GM12892 (cell line): ENCODE measurements around the gene OR5L2. TPM values are rescaled to one million over a fixed set of nuclear protein-coding genes. Genes with fewer than 3 reads are reported as not detected.
A peak's percentile ranks its signal among the peaks of the same experiment; 100 is the strongest.
"Not testable (repeated sequence)": the region's sequence is repeated elsewhere in the genome, so short reads cannot be mapped to it uniquely, and the experiment has no call there.

Experiments
- DNase-seq: peaks from one replicate; pipeline ENCODE4 v3.0.0; 2011; ENCODE audit not compliant: insufficient read length
- FAIRE-seq: peaks from 2 replicates; lab custom pipeline; 2011; peaks lifted over from hg19 to GRCh38; lab: Jason Lieb, UNC
- POLR2A ChIP-seq: IDR thresholded peaks from 2 replicates; pipeline ENCODE4 v1.6.1; 2011; ENCODE audit warnings: low read depth, low read length, control low read depth
- POLR2AphosphoS5 ChIP-seq: IDR thresholded peaks from 2 replicates; pipeline ENCODE4 v1.6.1; 2011; ENCODE audit warnings: low read depth, low read length, control low read depth
- TAF1 ChIP-seq: IDR thresholded peaks from 2 replicates; pipeline ENCODE4 v1.6.1; 2011; ENCODE audit warnings: low read depth, mild to moderate bottlenecking, control low read depth, low read length, borderline replicate concordance
- polyA plus RNA-seq: library from polyadenylated mRNA; unstranded; fragments of >200 nt; gene quantifications from one replicate; pipeline ENCODE4 v1.2.1, GENCODE V29; 2012; ENCODE audit warnings: missing spikeins, inconsistent platforms; ENCODE audit not compliant: missing spikeins

Gene OR5L2
- polyA plus RNA-seq, result not detected

DNA sequence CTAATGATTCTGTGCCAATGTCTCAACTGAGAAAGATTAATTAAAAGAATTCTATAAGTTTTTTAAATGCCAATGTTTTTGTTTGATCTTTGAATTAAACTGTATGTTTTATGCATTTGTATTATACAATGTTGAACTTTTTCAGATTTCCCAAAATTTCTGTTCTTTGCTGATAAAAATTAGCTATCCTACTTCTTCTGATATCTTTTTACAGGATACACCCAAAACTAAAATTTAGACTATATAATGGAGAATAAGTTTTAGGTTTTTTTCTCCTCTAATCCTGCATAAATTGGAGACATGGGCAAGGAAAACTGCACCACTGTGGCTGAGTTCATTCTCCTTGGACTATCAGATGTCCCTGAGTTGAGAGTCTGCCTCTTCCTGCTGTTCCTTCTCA is at the start of gene OR5L2:
Gene OR5L2 (plus strand): TSS at position 301 of the 400 bp plus-strand sequence. CDS start 0 bp downstream, at position 301.
- TF ChIP-seq POLR2AphosphoS5, result no peak
- TF ChIP-seq TAF1, result no peak
- TF ChIP-seq POLR2A, result no peak
- DNase-seq (no peak), FAIRE-seq (peak; percentile 36)

DNA sequence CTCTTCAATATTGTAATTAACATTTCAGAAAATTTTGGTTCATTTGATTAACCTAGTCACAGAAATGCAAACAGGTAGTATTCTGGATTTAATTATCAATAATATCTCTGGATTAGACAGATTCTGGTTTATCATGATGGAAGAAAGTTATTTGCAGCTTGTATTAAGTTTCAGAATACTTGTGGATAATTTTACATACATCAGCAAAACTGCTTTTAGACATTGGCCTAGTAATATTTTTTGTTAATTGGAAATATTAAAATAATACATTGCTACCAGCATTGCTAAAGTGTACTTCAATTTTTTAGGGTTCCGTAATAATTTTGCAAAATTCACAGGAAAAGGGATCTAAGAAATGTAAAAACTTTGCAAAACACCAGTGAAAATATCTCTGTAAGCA is 35.4 kb upstream of the OR5L2 start:
- FAIRE-seq, result no peak
- no peak for TF ChIP-seq POLR2AphosphoS5
- TF ChIP-seq TAF1, result no peak
- no peak for TF ChIP-seq POLR2A

DNA sequence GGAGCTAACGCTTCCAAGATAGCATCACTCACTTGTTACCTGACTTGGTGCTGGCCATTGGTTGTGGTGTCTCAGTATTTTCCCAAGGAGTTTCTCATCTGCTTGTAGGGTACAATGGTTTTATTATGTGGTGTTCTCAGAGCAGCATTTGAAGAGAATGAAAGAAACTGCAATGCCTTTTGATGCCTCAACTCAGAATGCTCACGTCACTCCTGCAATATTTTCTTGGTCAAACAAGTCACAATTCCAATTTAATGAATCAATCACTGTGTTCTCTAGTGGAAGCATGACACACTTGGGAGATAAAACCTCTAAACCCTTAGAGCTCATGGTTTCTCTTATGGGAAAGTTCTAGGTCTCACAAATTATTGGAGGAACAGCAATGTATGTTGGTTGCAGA is 33.7 kb upstream of the OR5L2 start:
- DNase-seq (no peak), FAIRE-seq (no peak)
- TF ChIP-seq POLR2AphosphoS5, result no peak
- TF ChIP-seq POLR2A, result no peak
- TF ChIP-seq TAF1, result no peak

More for the DNA sequence above, 35.4 kb upstream of the OR5L2 start:
- no peak for DNase-seq

DNA sequence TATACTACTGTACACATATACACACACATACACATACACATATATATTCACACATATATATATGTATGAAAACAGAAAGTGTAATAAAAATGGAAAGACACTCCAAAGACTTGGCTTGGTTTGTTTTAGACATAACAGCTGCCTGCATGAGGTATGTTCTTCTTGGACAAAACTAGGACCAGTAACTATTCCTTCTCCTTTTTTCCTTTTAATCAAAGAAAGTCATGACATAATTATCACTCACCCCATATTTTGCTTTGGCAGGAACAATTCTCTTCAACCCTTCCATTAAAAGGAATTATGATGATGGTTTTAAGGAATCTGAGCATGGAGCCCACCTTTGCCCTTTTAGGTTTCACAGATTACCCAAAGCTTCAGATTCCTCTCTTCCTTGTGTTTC is 31.8 kb upstream of the OR5L2 start, which contains the start of gene OR5D14:
Gene OR5D14 (plus strand): TSS at position 301 of the 400 bp plus-strand sequence. CDS start 0 bp downstream, at position 301.
- no peak for FAIRE-seq
- TF ChIP-seq POLR2AphosphoS5, result no peak
- no peak for TF ChIP-seq TAF1
- no peak for TF ChIP-seq POLR2A
- DNase-seq, result no peak

DNA sequence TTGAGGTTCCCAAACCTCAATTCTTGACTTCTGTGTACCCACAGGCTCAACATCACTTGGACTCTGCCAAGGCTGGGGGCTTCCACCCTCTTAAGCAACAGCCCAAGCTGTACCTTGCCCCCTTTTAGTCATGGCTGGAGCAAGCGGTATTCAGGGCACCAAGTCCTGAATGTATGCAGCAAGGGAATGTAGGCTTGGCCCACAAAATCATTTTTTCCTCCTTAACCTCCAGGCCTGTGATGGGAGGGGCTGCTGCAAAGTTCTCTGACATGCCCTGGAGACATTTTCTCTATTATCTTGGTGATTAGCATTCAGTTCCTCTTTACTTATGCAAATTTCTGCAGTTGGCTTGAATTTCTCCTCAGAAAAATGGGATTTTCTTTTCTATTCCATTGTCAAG is 20.8 kb upstream of the OR5L2 start:
- FAIRE-seq (no peak), DNase-seq (no peak)
- TF ChIP-seq TAF1 (no peak), POLR2AphosphoS5 (no peak), POLR2A (no peak)

DNA sequence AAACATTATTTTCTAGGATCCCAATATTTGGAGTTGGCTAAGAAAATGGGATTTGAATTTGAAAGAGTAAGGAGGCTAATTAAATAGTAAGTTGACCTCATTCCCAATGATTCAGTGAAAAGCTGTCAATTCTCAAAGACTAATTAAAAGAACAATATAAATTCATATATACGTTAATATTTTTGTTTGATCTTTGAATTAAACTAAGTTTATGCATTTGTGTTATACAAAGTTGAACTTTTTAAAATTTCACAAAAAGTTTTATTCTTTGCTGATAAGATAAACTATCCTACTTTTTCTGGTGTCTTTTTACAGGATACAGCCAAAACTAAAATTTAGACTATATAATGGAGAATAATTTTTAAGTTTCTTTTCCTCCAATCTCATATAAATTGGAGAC is 16.0 kb upstream of the OR5L2 start, which contains the start of gene OR5L1:
Gene OR5L1 (plus strand): TSS at position 301 of the 400 bp plus-strand sequence. CDS start 100 bp downstream, outside the sequence.
- FAIRE-seq (no peak), DNase-seq (no peak)
- TF ChIP-seq POLR2A, result no peak
- no peak for TF ChIP-seq TAF1
- TF ChIP-seq POLR2AphosphoS5, result no peak

DNA sequence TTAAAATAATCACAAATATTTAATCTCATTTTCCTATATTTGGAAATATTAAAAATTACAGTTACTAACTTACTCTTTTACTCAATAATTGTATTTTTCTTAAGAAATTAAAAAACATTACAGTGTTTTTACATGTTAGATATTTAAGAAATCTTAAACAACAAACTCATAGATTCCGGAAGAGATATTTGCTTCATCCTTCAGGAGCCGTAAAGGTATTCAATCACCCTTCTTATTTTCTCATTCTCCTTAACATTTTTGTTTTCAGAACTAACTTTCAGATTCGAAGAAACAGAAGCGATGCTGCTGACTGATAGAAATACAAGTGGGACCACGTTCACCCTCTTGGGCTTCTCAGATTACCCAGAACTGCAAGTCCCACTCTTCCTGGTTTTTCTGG is 7.7 kb upstream of the OR5L2 start, which contains the start of gene OR5D18:
Gene OR5D18 (plus strand): TSS at position 301 of the 400 bp plus-strand sequence. CDS start 0 bp downstream, at position 301.
- DNase-seq, result no peak
- no peak for FAIRE-seq
- TF ChIP-seq POLR2A, result no peak
- no peak for TF ChIP-seq POLR2AphosphoS5
- TF ChIP-seq TAF1, result no peak

DNA sequence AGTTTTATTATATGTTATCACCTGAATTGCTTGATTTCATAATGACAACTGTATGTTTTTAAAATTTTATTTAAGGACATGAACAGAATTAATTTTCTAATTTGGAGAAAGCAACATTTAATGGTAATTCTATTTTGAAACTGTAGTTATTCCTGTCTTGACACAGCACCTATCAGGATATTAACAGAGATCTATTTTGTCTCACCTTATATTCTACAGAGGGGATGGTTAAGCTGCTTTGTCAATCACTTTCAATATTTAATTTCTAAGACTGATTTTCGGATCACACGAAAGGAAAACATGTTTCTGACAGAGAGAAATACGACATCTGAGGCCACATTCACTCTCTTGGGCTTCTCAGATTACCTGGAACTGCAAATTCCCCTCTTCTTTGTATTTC is 11.4 kb downstream of the OR5L2 start, which contains the start of gene OR5D16:
Gene OR5D16 (plus strand): TSS at position 301 of the 400 bp plus-strand sequence. CDS start 0 bp downstream, at position 301.
- FAIRE-seq (no peak), DNase-seq (no peak)
- TF ChIP-seq POLR2A, result no peak
- TF ChIP-seq POLR2AphosphoS5, result no peak
- TF ChIP-seq TAF1, result no peak

DNA sequence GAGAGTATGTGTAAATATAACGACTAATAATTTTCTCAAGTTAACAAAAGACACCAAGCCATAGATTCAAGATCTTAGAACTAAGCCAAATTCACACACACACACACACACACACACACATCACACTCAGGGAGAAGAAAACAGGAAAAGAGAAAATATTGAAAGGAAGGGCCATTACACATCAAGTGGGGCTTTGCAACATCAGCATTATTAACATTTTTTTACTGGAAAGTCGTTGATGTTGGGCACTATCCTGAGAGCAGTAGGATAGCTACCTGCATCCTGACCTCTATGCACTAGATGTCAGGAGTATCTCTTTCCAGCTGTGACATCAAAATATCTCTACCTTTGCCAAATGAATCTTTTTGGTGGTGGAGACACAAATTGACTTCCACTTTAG is 20.4 kb downstream of the OR5L2 start:
- DNase-seq, result no peak
- no peak for TF ChIP-seq TAF1
- TF ChIP-seq POLR2AphosphoS5, result no peak
- no peak for TF ChIP-seq POLR2A
- FAIRE-seq, result no peak

DNA sequence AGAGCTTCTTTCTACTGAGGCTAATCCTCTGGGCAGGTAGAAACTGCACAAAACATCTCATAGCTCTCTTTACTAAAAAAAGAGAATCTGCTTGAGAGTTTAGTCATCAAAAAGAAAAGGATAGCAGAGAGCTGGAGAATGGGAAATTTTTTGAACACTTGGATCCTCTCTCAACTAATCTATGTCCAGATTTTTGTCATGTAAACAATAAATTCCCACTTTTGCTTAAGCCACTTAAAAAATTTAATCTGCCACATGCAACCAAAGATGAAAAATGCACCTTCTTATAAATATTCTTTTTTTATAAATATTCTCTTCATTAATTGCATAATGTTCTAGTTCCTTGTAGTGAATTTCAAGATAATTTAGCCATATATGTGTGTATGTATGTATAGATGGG is 22.0 kb downstream of the OR5L2 start:
- no peak for DNase-seq
- FAIRE-seq, result no peak

DNA sequence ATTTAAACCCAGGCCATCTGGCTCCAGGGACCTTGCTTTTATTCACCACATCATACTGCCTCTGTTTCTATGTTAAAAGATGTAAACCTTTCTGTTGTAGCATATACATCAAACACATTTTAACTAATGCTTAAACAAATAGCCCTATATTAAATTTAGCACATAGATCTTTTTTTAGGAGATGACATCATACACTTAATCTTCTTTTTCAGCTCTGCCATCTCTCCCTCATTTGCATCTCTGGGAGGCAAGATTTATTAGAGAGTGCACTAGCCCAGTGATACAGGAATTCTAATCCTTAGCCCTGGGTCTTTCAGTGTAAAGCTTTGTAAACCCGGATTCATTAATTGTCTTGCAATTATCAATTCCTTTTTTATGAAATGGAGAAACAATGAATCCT is 25.1 kb downstream of the OR5L2 start:
- TF ChIP-seq POLR2A (no peak), POLR2AphosphoS5 (no peak), TAF1 (no peak)
- FAIRE-seq (no peak), DNase-seq (no peak)

More for the DNA sequence above, 22.0 kb downstream of the OR5L2 start:
- no peak for TF ChIP-seq POLR2A
- no peak for TF ChIP-seq TAF1
- TF ChIP-seq POLR2AphosphoS5, result no peak

DNA sequence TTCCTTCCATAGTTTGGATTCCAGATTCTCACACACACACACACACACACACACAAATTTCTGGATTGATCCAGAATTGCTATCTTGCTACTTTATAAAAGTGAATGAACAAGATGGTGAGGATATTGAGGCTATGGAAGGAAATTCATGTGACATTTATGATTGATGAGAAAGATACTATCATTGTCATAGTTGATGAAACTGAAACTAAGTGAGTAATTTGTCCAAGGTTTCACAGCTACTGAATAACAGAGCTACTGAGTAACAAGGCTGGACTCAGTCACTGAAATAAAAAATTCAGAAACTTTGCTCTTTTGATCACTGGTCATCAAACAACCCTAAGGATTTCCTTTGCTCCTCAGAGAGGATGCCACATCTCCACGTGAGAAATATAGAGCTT is 27.7 kb downstream of the OR5L2 start:
- TF ChIP-seq POLR2A (no peak), TAF1 (no peak), POLR2AphosphoS5 (no peak)
- FAIRE-seq (no peak), DNase-seq (no peak)

DNA sequence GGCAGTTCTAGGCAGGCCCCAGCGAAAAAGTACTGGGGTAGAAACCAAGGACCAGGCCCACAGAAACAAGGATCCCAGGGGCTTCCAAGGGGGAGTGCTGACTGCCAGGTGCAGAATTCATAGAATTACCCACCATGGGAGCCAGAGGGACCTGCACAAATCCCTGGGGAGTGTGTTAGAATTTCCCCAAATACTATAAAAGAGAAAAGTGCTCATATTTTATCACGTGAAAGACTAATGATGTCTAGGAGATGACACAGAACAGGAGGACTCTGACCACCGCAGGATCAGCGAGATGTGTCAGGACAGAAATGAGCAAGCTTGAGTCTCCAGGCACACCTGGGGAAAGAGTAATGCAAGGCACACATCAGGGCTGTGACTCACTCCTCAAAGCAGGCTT is 40.3 kb downstream of the OR5L2 start:
- not testable (repeated sequence) for FAIRE-seq, DNase-seq

DNA sequence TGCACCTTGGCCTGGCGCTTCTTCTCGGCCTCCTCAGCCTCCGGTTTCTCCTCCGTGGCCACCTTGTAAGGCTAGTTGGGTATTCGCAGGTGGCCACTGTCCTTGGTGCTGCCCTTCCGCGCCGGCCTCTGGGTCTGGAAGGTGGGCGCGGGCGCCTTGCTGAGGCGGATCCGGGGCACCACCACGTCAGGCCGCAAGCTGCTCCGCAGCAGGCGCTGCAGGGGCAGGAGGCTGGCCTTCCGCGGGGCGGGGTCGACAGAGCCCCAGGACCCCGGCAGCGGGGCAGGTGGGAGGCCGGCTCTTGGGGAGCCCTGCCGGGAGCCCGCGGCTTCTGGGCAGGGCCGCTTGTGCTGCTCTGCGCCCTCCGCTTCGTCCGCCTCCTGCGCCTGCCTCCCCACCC is 45.7 kb downstream of the OR5L2 start:
- not testable (repeated sequence) for DNase-seq, FAIRE-seq

DNA sequence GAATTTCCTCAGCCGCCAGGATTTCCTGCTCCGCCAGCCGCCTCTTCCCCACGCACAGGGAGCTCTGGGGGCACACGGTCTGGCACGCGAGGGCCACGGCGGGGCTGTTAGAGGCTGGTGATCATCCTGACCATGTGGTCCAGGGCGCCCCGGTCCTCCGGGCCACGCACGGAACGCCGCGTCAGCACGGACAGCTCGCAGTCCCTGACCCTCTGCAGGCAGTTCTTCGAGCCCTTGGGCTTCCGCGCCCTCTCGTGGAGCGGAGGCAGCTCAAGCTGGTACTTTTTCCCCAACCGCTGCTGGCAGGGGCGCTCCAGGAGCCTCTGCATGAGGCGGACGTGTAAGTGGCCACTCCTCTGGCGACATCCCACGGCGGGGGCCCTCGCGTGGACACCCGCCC is 46.1 kb downstream of the OR5L2 start:
- FAIRE-seq, DNase-seq: not testable (repeated sequence)
